Neural cell (in vitro differentiated cells): ENCODE results near the gene EPHX1.

Source experiments
- CTCF ChIP-seq: fragments of 450-650 bp; IDR thresholded peaks from 2 replicates; pipeline ENCODE4 v1.5.1; 2014; ENCODE audit warnings: antibody characterized with exemption, mild to moderate bottlenecking, moderate library complexity; ENCODE audit not compliant: poor library complexity, severe bottlenecking
- EP300 ChIP-seq: fragments of 450-650 bp; conservative IDR thresholded peaks from 2 replicates; pipeline ENCODE4 v1.6.1; 2014; ENCODE audit warnings: antibody characterized with exemption, mild to moderate bottlenecking, moderate library complexity; ENCODE audit not compliant: poor library complexity, severe bottlenecking
- EZH2 ChIP-seq: fragments of 200-600, 300-800 bp; shearing (Covaris generic), sonication (generic); IDR thresholded peaks from 2 replicates; pipeline ENCODE4 v1.6.1; 2014; ENCODE audit warnings: antibody characterized with exemption, low read length, borderline replicate concordance, mild to moderate bottlenecking; ENCODE audit not compliant: insufficient read depth, poor library complexity, severe bottlenecking
- MXI1 ChIP-seq: fragments of 450-650 bp; conservative IDR thresholded peaks from 2 replicates; pipeline ENCODE4 v1.6.1; 2014; ENCODE audit warnings: antibody characterized with exemption, mild to moderate bottlenecking; ENCODE audit not compliant: poor library complexity, severe bottlenecking
- POLR2AphosphoS5 ChIP-seq: IDR thresholded peaks from 2 replicates; pipeline ENCODE4 v1.6.1; 2012
- SMC3 ChIP-seq: fragments of 450-650 bp; conservative IDR thresholded peaks from 2 replicates; pipeline ENCODE4 v1.6.1; 2014; ENCODE audit warnings: antibody characterized with exemption, mild to moderate bottlenecking, moderate library complexity; ENCODE audit not compliant: poor library complexity
- TAF1 ChIP-seq: IDR thresholded peaks from 2 replicates; pipeline ENCODE4 v1.6.1; 2012; ENCODE audit warnings: low read depth
- TF ChIP-seq, protein P1 (sequence below): IDR thresholded peaks from 2 replicates; pipeline ENCODE4 v1.6.1; 2012; ENCODE audit warnings: borderline replicate concordance

DNA sequence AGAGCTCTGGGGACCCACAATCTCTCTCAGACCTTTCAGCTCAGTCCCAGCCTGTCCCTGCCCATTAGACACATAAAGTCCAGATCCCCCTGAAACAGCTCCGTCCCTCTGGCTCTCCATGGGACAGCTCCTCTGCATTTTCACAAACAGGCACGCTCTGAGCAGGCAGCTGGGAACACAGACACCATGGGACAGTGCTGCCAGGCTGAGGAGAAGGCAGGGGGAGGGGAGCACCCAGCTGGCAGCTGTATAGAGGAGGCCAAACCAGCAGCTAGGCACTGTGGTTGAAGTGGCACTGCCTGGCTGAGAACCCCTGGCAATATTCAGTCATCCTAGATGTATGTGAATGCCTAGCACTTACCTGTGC lies 70.3 kb downstream of the EPHX1 start:
- no peak for TF ChIP-seq CTCF
- TF ChIP-seq, protein P1, sequence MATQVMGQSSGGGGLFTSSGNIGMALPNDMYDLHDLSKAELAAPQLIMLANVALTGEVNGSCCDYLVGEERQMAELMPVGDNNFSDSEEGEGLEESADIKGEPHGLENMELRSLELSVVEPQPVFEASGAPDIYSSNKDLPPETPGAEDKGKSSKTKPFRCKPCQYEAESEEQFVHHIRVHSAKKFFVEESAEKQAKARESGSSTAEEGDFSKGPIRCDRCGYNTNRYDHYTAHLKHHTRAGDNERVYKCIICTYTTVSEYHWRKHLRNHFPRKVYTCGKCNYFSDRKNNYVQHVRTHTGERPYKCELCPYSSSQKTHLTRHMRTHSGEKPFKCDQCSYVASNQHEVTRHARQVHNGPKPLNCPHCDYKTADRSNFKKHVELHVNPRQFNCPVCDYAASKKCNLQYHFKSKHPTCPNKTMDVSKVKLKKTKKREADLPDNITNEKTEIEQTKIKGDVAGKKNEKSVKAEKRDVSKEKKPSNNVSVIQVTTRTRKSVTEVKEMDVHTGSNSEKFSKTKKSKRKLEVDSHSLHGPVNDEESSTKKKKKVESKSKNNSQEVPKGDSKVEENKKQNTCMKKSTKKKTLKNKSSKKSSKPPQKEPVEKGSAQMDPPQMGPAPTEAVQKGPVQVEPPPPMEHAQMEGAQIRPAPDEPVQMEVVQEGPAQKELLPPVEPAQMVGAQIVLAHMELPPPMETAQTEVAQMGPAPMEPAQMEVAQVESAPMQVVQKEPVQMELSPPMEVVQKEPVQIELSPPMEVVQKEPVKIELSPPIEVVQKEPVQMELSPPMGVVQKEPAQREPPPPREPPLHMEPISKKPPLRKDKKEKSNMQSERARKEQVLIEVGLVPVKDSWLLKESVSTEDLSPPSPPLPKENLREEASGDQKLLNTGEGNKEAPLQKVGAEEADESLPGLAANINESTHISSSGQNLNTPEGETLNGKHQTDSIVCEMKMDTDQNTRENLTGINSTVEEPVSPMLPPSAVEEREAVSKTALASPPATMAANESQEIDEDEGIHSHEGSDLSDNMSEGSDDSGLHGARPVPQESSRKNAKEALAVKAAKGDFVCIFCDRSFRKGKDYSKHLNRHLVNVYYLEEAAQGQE = no peak
- TF ChIP-seq SMC3 = no peak
- no peak for TF ChIP-seq EZH2
- no peak for TF ChIP-seq EP300
- no peak for TF ChIP-seq MXI1
- TF ChIP-seq POLR2AphosphoS5 = no peak
- no peak for TF ChIP-seq TAF1
